Hepatic stellate cell (primary cell): ENCODE results near the gene SSX2IP.
A peak's percentile ranks its signal among the peaks of the same experiment; 100 is the strongest.

Experiments used
- DNase-seq: peaks from one replicate; pipeline ENCODE4 v3.0.0; 2011; ENCODE audit warnings: low spot score

SSX2IP gene

GRCh38 chr1:84708031-84708430 is 17.8 kb upstream of the SSX2IP start:
- DNase-seq: no peak

GRCh38 chr1:84705513-84705912 is 15.3 kb upstream of the SSX2IP start:
- DNase-seq: no peak

GRCh38 chr1:84704872-84705417 is 14.7 kb upstream of the SSX2IP start:
- no peak for DNase-seq

- DNase-seq: no peak
These were observed 13.2 kb upstream of the SSX2IP start for GRCh38 chr1:84703431-84703830.

GRCh38 chr1:84702143-84702542 is 11.9 kb upstream of the SSX2IP start:
- DNase-seq: no peak

GRCh38 chr1:84701376-84701775 is 11.1 kb upstream of the SSX2IP start:
- no peak for DNase-seq

GRCh38 chr1:84700070-84700469 is 9.8 kb upstream of the SSX2IP start:
- no peak for DNase-seq

- peak; percentile 43 for DNase-seq
These were observed 8.2 kb upstream of the SSX2IP start for GRCh38 chr1:84698151-84699110.

GRCh38 chr1:84693785-84694184 is 3.5 kb upstream of the SSX2IP start:
- DNase-seq: no peak

- no peak for DNase-seq
These were observed 2.7 kb upstream of the SSX2IP start for GRCh38 chr1:84693005-84693404.

GRCh38 chr1:84692391-84692790 is 2.1 kb upstream of the SSX2IP start:
- DNase-seq: no peak

- no peak for DNase-seq
These were observed 992 bp upstream of the SSX2IP start for GRCh38 chr1:84691122-84691783.

- DNase-seq: peak; percentile 22
These were observed 506 bp downstream of the SSX2IP start for GRCh38 chr1:84689514-84690396.

- DNase-seq: no peak
These were observed 1.7 kb downstream of the SSX2IP start for GRCh38 chr1:84688463-84689061.

- DNase-seq: no peak
These were observed 2.4 kb downstream of the SSX2IP start for GRCh38 chr1:84687714-84688462.

- DNase-seq: no peak
These were observed 4.0 kb downstream of the SSX2IP start for GRCh38 chr1:84686223-84686622.

- DNase-seq: no peak
These were observed 6.8 kb downstream of the SSX2IP start for GRCh38 chr1:84683508-84683907.

- no peak for DNase-seq
These were observed 8.2 kb downstream of the SSX2IP start for GRCh38 chr1:84682047-84682446.

- no peak for DNase-seq
These were observed 12.7 kb downstream of the SSX2IP start for GRCh38 chr1:84677415-84678099.

GRCh38 chr1:84675631-84676030 is 14.6 kb downstream of the SSX2IP start:
- no peak for DNase-seq
